ENCODE data around the gene SPAG7.

DNA sequence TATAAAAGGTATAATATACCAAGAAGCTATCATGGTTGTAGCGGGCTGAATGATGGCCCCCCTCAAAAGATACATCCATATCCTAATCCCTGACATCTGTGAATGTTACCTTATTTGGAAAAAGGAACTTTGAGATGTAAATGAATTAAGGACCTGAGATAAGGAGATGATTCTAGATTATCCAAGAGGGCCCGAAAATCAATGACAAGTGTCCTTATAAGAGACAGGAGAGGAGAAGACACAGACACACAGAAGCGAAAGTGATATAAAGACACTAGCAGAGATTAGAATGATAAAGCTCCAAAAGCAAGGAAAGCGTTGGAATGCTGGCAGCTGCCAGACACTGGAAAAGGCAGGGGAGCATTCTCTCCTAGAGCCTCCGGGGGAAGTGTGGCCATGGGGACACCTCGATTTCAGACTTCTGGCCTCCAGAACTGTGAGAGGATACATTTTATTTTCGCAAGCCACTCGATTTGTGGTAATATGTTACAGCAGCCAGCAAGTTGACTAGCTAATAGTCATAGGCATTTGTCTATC is 48.0 kb downstream of the SPAG7 start:
- no peak for TF ChIP-seq POLR2A (IDR thresholded peaks at IDR 0.05)
- TF ChIP-seq, protein P1, sequence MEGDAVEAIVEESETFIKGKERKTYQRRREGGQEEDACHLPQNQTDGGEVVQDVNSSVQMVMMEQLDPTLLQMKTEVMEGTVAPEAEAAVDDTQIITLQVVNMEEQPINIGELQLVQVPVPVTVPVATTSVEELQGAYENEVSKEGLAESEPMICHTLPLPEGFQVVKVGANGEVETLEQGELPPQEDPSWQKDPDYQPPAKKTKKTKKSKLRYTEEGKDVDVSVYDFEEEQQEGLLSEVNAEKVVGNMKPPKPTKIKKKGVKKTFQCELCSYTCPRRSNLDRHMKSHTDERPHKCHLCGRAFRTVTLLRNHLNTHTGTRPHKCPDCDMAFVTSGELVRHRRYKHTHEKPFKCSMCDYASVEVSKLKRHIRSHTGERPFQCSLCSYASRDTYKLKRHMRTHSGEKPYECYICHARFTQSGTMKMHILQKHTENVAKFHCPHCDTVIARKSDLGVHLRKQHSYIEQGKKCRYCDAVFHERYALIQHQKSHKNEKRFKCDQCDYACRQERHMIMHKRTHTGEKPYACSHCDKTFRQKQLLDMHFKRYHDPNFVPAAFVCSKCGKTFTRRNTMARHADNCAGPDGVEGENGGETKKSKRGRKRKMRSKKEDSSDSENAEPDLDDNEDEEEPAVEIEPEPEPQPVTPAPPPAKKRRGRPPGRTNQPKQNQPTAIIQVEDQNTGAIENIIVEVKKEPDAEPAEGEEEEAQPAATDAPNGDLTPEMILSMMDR (IDR thresholded peaks at IDR 0.05), result no peak
